ENCODE results near the gene APOBR. TPM values are rescaled to one million over a fixed set of nuclear protein-coding genes. Genes with fewer than 3 reads are reported as not detected.

APOBR gene
- total RNA-seq, 5 donors from 2014 or later (not counting 1 experiment from before 2014, with no cell fraction given): 6.4 to 16.9 (median 10.3) TPM

DNA sequence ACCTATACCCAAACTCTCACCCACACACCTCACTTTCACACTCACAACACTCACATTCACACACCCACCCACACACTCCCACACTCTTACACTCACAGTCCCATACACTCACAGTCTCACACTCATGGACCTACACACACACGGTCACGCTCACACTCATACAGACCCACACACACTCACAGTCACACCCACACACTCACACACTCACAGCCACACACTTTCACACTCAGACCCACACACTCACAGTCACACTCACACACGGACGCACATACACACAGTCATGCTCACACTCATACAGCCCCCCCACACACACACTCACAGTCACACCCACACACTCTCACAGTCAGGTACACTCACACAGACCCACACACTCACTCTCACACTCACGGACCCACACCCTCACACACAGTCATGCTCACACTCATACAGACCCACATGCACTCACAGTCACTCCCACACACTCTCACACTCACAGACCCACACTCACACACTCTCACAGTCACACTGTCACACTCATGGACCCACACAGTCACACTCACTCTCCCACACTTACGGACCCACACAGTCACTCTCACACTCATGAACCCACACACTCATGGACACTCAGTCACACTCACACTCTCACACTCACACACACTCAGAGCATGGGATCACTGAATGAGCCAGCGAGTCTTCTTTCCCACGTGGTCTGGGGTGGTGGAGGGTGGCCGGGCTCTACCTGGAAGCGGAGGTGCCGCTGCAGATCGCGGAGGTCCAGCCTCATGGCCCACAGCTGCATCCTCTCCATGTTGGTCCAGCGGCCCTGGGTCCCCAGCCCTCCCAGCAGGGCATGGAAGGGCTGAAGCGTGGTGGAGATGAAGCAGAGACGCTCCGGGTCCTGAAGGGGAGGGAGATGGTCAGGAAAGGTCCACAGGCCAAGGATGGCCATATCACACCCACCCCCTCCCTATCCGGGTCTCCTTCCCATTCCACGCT, 7.1 kb downstream of the APOBR start:
- ChIA-PET CTCF (no interaction called here), POLR2A (interaction anchor here in 1 of 2 donors (0.7 kb wide), 1 partner anchor 37 kb away, joined by 3 read pairs; the partner anchor contains the start of gene NUPR1)
- H3K4me1 Mint-ChIP-seq: peaks cover 14 to 25% (median 23%) of the 10 kb centered on the region in 3 donors
- H3K27me3 ChIP-seq (replicated peaks in 1 of 2; ENCODE audit: control insufficient read depth in 2 of 2, extremely low read depth in 1 of 2, insufficient read depth in 2 of 2, low read length in 1 of 2): no peaks in the 10 kb centered on the region
- no peak overlapping the region for H3K27ac Mint-ChIP-seq
- no peak overlapping the region for H3K27ac ChIP-seq (ENCODE audit: low read length)
- DNase-seq (no peak), ATAC-seq (replicated peaks in 1 of 4) (peak in 1 of 4 experiments; percentile 10)
- H3K4me3 Mint-ChIP-seq: no peak overlapping the region
- peaks cover 7% of the 10 kb centered on the region for H3K36me3 Mint-ChIP-seq
- H3K9me3 Mint-ChIP-seq: no peaks in the 10 kb centered on the region
- no peak overlapping the region for H3K4me3 ChIP-seq (ENCODE audit: control insufficient read depth in 1 of 2, extremely low read depth in 1 of 2, low read length in 1 of 2)
- H3K36me3 ChIP-seq (ENCODE audit: control insufficient read depth in 2 of 2, extremely low read depth in 1 of 2, insufficient read depth in 1 of 2, low read length in 1 of 2): peaks cover 0 to 17% of the 10 kb centered on the region in 2 donors
- H3K9me3 ChIP-seq: no peaks in the 10 kb centered on the region
- WGBS (ENCODE audit: insufficient coverage): 75% methylated on average over 10 of the region's 19 CpGs
- no peaks in the 10 kb centered on the region for H3K27me3 Mint-ChIP-seq
- peaks cover 0 to 21% of the 10 kb centered on the region in 2 experiments for H3K4me1 ChIP-seq (ENCODE audit: control insufficient read depth in 1 of 2, extremely low read depth in 1 of 2, insufficient read depth in 2 of 2, low read length in 2 of 2)

DNA sequence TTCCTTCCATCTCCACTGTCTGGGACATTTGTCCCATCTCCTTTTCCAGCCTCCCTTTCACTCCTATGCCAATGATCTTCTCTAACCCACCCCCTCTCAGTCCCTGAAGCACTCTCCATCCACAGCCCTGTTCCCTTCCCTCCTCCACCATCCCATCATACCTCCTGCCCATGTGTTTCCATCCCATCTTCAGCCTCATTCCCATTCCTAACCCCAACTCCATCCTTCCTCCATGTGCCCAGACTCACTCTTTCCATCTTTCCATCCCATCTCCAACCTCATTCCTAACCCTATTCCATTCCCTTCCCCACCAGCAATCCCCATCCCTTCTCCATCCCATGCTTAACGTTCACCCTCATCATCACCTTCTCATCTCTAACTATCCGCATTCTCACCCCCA, 7.8 kb downstream of the APOBR start:
- Histone ChIP-seq H3K27me3 (replicated peaks in 1 of 2; ENCODE audit: control insufficient read depth in 2 of 2, extremely low read depth in 1 of 2, insufficient read depth in 2 of 2, low read length in 1 of 2) (no peaks in the 10 kb centered on the region), H3K9me3 (no peaks in the 10 kb centered on the region), H3K4me1 (ENCODE audit: control insufficient read depth in 1 of 2, extremely low read depth in 1 of 2, insufficient read depth in 2 of 2, low read length in 2 of 2) (peaks cover 0 to 17% of the 10 kb centered on the region in 2 experiments), H3K27ac (ENCODE audit: low read length) (no peak overlapping the region), H3K36me3 (ENCODE audit: control insufficient read depth in 2 of 2, extremely low read depth in 1 of 2, insufficient read depth in 1 of 2, low read length in 1 of 2) (peaks cover 0 to 15% of the 10 kb centered on the region in 2 donors), H3K4me3 (ENCODE audit: control insufficient read depth in 1 of 2, extremely low read depth in 1 of 2, low read length in 1 of 2) (no peak overlapping the region)
- Mint-ChIP-seq H3K27me3 (no peaks in the 10 kb centered on the region), H3K4me1 (peaks cover 7 to 23% (median 15%) of the 10 kb centered on the region in 3 donors), H3K9me3 (no peaks in the 10 kb centered on the region), H3K27ac (no peak overlapping the region), H3K36me3 (peaks cover 4% of the 10 kb centered on the region), H3K4me3 (no peak overlapping the region)
- DNase-seq: no peak
- POLR2A ChIA-PET: no interaction called here
- CTCF ChIA-PET: no interaction called here
- 89% methylated on average over 2 of the region's 2 CpGs for WGBS (ENCODE audit: insufficient coverage)
- ATAC-seq (replicated peaks in 1 of 4): no peak

DNA sequence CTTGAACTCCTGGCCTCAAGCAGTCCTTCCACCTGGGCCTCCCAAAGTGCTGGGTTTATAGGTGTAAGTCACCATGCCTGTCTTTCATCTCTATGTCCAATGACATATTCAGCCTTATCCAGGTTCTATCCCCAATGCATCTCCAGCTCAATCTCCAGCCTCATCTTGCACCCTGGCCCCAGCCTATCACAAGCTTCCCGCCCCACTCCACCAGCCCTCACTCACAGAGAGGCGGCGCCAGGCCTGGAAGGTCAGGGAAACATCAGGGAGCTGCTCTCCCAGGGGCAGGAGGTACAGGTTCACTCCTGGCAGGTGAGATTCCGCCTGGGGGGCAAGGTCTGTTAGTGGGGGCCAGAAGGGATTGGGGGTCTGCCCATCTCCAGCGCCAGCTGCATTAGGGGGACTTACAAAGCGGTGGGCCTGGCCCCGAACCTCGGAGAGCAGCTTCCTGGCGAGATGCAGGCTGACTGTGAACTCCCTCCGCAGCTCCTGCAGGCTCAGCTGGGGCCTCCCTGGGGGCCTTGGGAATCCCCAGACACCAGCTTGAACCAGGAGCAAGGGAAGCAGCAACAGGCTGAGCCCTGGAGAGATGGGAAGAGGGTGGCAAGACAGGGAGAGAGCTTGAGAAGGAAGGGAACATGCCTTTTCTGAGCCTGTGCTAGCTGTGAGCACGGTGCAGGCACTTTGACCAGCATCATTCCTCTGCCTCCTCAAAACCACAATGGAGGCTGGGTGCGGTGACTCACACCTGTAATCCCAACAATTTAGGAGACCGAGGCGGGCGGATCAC, 9.2 kb downstream of the APOBR start:
- Mint-ChIP-seq H3K36me3 (no peaks in the 10 kb centered on the region), H3K4me3 (no peak overlapping the region), H3K27me3 (no peaks in the 10 kb centered on the region), H3K27ac (peak overlapping the region in 1 of 2 donors; percentile 23), H3K9me3 (no peaks in the 10 kb centered on the region), H3K4me1 (peaks cover 15 to 31% (median 19%) of the 10 kb centered on the region in 3 donors)
- ChIA-PET POLR2A (no interaction called here), CTCF (no interaction called here)
- Histone ChIP-seq H3K27me3 (replicated peaks in 1 of 2; ENCODE audit: control insufficient read depth in 2 of 2, extremely low read depth in 1 of 2, insufficient read depth in 2 of 2, low read length in 1 of 2) (no peaks in the 10 kb centered on the region), H3K36me3 (ENCODE audit: control insufficient read depth in 2 of 2, extremely low read depth in 1 of 2, insufficient read depth in 1 of 2, low read length in 1 of 2) (peaks cover 0 to 4% of the 10 kb centered on the region in 2 donors), H3K27ac (ENCODE audit: low read length) (no peak overlapping the region), H3K9me3 (no peaks in the 10 kb centered on the region), H3K4me3 (ENCODE audit: control insufficient read depth in 1 of 2, extremely low read depth in 1 of 2, low read length in 1 of 2) (no peak overlapping the region), H3K4me1 (ENCODE audit: control insufficient read depth in 1 of 2, extremely low read depth in 1 of 2, insufficient read depth in 2 of 2, low read length in 2 of 2) (peaks cover 4 to 20% of the 10 kb centered on the region in 2 experiments)
- ATAC-seq (replicated peaks in 1 of 4) (no peak), DNase-seq (no peak)
- WGBS (ENCODE audit: insufficient coverage): 78% methylated on average over 12 of the region's 15 CpGs

DNA sequence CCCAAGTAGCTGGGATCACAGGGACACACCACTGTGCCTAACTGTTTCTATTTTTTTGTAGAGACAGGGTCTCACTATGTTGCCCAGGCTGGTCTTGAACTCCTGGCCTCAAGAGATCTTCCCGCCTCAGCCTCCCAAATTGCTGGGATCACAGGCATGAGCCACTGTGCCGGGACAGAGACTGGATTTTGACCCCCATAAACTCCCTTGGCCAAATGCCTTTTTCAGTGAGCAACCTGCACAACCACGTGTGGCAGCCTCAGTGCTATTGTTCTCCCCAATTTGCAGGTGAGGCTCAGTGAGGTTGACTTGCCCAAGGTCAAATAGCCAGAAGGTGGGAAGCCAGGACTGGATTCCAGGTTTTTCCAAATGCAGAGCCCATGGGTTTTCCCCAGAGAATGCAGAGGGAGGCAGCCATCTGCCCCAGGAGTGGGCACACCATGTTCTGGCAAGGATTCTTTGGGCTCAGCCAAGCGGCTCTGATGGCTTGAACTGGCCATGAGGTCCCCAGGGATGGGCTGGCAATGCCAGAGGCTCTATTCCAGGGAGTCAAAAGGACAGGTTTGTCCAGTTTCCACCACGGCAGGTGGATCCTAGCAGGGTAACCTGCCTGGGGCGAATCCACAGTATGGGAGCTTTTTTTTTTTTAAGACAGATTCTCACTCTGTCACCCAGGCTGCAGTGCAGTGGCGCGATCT, 10.4 kb downstream of the APOBR start:
- no peak overlapping the region for H3K4me3 ChIP-seq (ENCODE audit: control insufficient read depth in 1 of 2, extremely low read depth in 1 of 2, low read length in 1 of 2)
- WGBS (ENCODE audit: insufficient coverage): 90% methylated on average over 4 of the region's 8 CpGs
- no peak overlapping the region for H3K27ac Mint-ChIP-seq
- POLR2A ChIA-PET: no interaction called here
- no peaks in the 10 kb centered on the region for H3K36me3 ChIP-seq (ENCODE audit: control insufficient read depth in 2 of 2, extremely low read depth in 1 of 2, insufficient read depth in 1 of 2, low read length in 1 of 2)
- H3K27me3 Mint-ChIP-seq: no peaks in the 10 kb centered on the region
- peaks cover 15 to 27% (median 17%) of the 10 kb centered on the region in 3 donors for H3K4me1 Mint-ChIP-seq
- no peaks in the 10 kb centered on the region for H3K9me3 ChIP-seq
- ATAC-seq (replicated peaks in 1 of 4) (no peak), DNase-seq (no peak)
- H3K27me3 ChIP-seq (replicated peaks in 1 of 2; ENCODE audit: control insufficient read depth in 2 of 2, extremely low read depth in 1 of 2, insufficient read depth in 2 of 2, low read length in 1 of 2): no peaks in the 10 kb centered on the region
- CTCF ChIA-PET: no interaction called here
- H3K9me3 Mint-ChIP-seq: no peaks in the 10 kb centered on the region
- H3K4me3 Mint-ChIP-seq: no peak overlapping the region
- H3K4me1 ChIP-seq (ENCODE audit: control insufficient read depth in 1 of 2, extremely low read depth in 1 of 2, insufficient read depth in 2 of 2, low read length in 2 of 2): peaks cover 4 to 18% of the 10 kb centered on the region in 2 experiments
- no peak overlapping the region for H3K27ac ChIP-seq (ENCODE audit: low read length)
- no peaks in the 10 kb centered on the region for H3K36me3 Mint-ChIP-seq

DNA sequence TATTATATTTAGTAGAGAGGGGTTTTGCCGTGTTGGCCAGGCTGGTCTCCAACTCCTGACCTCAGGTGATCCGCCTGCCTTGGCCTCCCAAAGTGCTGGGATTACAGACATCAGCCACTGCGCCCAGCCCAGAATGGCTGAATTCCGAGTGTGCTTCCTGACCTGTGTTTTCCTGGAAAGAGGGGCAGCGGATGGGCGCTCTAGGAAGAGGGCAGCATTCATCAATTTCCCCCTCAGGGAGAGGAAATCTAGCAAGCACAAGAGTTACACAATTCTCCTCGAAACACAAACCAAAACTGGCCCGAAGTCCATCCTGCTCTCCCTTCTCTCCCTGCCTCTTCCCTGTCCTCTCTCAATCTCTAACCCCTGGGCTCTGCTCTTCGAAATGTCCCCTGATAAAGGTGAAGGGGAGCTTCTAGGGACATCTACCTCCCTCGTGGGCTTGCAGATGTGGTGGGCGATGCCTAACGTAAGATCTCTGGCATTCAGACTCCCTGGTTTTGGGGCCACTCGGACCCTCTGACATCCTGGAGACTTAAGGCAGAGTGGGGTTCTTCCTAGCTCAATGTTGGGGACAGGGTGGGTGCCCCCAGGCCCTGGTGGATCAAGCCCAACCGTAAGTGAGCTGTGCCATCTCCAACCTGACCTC, 11.2 kb downstream of the APOBR start:
- Histone ChIP-seq H3K9me3 (no peaks in the 10 kb centered on the region), H3K4me3 (ENCODE audit: control insufficient read depth in 1 of 2, extremely low read depth in 1 of 2, low read length in 1 of 2) (no peak overlapping the region), H3K4me1 (ENCODE audit: control insufficient read depth in 1 of 2, extremely low read depth in 1 of 2, insufficient read depth in 2 of 2, low read length in 2 of 2) (peaks cover 4 to 18% of the 10 kb centered on the region in 2 experiments), H3K36me3 (ENCODE audit: control insufficient read depth in 2 of 2, extremely low read depth in 1 of 2, insufficient read depth in 1 of 2, low read length in 1 of 2) (no peaks in the 10 kb centered on the region), H3K27me3 (replicated peaks in 1 of 2; ENCODE audit: control insufficient read depth in 2 of 2, extremely low read depth in 1 of 2, insufficient read depth in 2 of 2, low read length in 1 of 2) (no peaks in the 10 kb centered on the region), H3K27ac (ENCODE audit: low read length) (no peak overlapping the region)
- no peak for ATAC-seq (replicated peaks in 1 of 4)
- H3K27ac Mint-ChIP-seq: no peak overlapping the region
- 90% methylated on average over 10 of the region's 14 CpGs for WGBS (ENCODE audit: insufficient coverage)
- no peaks in the 10 kb centered on the region for H3K36me3 Mint-ChIP-seq
- DNase-seq: no peak
- H3K4me1 Mint-ChIP-seq: peaks cover 9 to 22% (median 15%) of the 10 kb centered on the region in 3 donors
- CTCF ChIA-PET: no interaction called here
- H3K9me3 Mint-ChIP-seq: no peaks in the 10 kb centered on the region
- no peaks in the 10 kb centered on the region for H3K27me3 Mint-ChIP-seq
- POLR2A ChIA-PET: no interaction called here
- no peak overlapping the region for H3K4me3 Mint-ChIP-seq

DNA sequence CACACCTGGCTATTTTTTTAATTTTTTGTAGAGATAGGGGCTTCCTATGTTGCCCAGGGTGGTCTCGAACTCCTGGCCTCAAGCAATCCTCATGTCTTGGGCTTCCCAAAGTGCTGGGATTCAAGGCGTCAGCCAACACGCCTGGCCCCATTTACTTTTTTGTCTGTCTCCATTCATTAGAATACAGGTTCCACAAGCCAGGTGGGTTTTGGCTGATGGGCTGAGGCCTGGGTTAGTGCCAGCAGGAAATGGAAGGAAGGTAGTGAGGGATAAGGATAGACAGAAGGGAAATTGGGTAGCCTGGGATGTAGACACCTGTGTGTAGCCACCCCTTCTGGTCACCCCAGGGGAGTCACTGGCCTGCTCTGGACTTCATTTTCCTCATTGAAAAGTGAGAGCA, 16.6 kb downstream of the APOBR start:
- Mint-ChIP-seq H3K4me3 (no peak overlapping the region), H3K27ac (no peak overlapping the region), H3K27me3 (no peaks in the 10 kb centered on the region), H3K4me1 (peaks cover 8 to 28% (median 19%) of the 10 kb centered on the region in 3 donors), H3K9me3 (no peaks in the 10 kb centered on the region), H3K36me3 (no peaks in the 10 kb centered on the region)
- ChIA-PET POLR2A (no interaction called here), CTCF (no interaction called here)
- ATAC-seq (replicated peaks in 1 of 4) (no peak), DNase-seq (no peak)
- Histone ChIP-seq H3K4me1 (ENCODE audit: control insufficient read depth in 1 of 2, extremely low read depth in 1 of 2, insufficient read depth in 2 of 2, low read length in 2 of 2) (peaks cover 4 to 20% of the 10 kb centered on the region in 2 experiments), H3K27ac (ENCODE audit: low read length) (no peak overlapping the region), H3K9me3 (no peaks in the 10 kb centered on the region), H3K4me3 (ENCODE audit: control insufficient read depth in 1 of 2, extremely low read depth in 1 of 2, low read length in 1 of 2) (no peak overlapping the region), H3K27me3 (replicated peaks in 1 of 2; ENCODE audit: control insufficient read depth in 2 of 2, extremely low read depth in 1 of 2, insufficient read depth in 2 of 2, low read length in 1 of 2) (no peaks in the 10 kb centered on the region), H3K36me3 (ENCODE audit: control insufficient read depth in 2 of 2, extremely low read depth in 1 of 2, insufficient read depth in 1 of 2, low read length in 1 of 2) (no peaks in the 10 kb centered on the region)
- no CpG with 5 or more reads among the region's 3 CpGs for WGBS (ENCODE audit: insufficient coverage)
